H1 (cell line): Measurements from ENCODE around the gene AUH. TPM values are rescaled to one million over a fixed set of nuclear protein-coding genes. Genes with fewer than 3 reads are reported as not detected.

ENCODE experiments used
- JUN ChIP-seq: IDR thresholded peaks from 2 replicates; pipeline ENCODE4 v1.6.1; 2011; ENCODE audit warnings: low read depth, mild to moderate bottlenecking, improper control_type of control experiment, low read length
- SP2 ChIP-seq: IDR thresholded peaks from 2 replicates; pipeline ENCODE4 v1.6.1; 2012; ENCODE audit warnings: mild to moderate bottlenecking, low read length, inconsistent platforms
- polyA plus RNA-seq, 7 experiments: library from polyadenylated mRNA; depleted of rRNA in 3 of 7; stranded (reverse) in 5 of 7; unstranded in 2 of 7; fragments of >200 nt in 5 of 7; fragments of 200-250 nt in 2 of 7; gene quantifications; 1 replicate in 5 of 7; 2 replicates in 1 of 7; 4 replicates in 1 of 7; pipeline versions ENCODE4 v1.2.1 to v1.2.3, GENCODE V29; 2011 to 2013; ENCODE audit warnings: missing spikeins in 2 of 7, mixed read lengths in 2 of 7
- total RNA-seq: library from RNA; stranded (reverse); fragmentation: NEBNext Ultra II Directional; extraction: Animal tissue kit (Norgen Biotek cat#: 25700); gene quantifications from 2 replicates; pipeline ENCODE4 v1.2.1, GENCODE V29; 2021

Gene AUH
- total and polyA plus RNA-seq, 2 of the 8 experiments (the other 6 are each of a cell fraction or from before 2014, with no cell fraction given), result 5.8 to 21.9 TPM

DNA sequence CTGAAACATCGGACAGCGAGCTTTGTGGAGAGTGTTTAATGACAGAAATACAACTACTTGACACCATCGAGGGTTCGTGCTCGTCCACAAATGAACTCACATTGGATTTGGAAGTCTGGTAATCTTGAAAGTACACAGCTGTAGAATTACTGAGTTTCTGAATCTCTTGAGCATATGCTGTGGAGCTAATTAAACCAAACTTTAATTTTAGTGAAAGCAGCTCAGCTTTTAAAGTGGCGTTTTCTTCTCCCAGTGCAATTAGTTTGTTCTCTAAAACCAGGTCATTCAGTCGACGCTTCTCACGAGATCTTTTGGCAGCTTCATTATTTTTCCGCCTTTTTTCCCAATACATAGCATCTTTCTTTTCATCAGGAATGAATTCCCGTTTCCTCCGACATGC is 48.4 kb upstream of the AUH start (continued):
- TF ChIP-seq JUN (no peak), SP2 (no peak)
